K562 (cell line): ENCODE measurements around the gene CTSZ. TPM values are rescaled to one million over a fixed set of nuclear protein-coding genes. Genes with fewer than 3 reads are reported as not detected.

Source experiments
- ATAC-seq: fragments of 200-7000 bp; cut with Tn5 transposase; 3 replicates; pipeline ENCODE4 v1.9.1; 2020; ENCODE audit warnings: moderate library complexity
- BruUV-seq: library from RNA; stranded (reverse); fragments of 400-500 nt; replicated peaks from 2 replicates; lab custom pipeline; 2021; lab: Mats Ljungman, UMichigan
- CTCF ChIA-PET: fragments of 300-600 bp; formaldehyde crosslinking; extraction: SDS; loops from one replicate; lab custom pipeline; 2021; ENCODE audit warnings: low intra/inter-chr PET ratio; lab: Yijun Ruan, JAX
- POLR2A ChIA-PET: fragments of 300-600, 350-650 bp; sonication (Branson Sonifier 250); formaldehyde crosslinking; extraction: SDS; loops from one replicate; lab custom pipeline; 2021; ENCODE audit warnings: antibody characterized with exemption, inconsistent platforms; lab: Yijun Ruan, JAX
- DNase-seq, 4 experiments: peaks; one replicate each; pipeline versions ENCODE4 v3.0.0 to v3.0.0-alpha.2; 2011 to 2018; ENCODE audit warnings: low spot score in 3 of 4, mixed read lengths in 3 of 4; ENCODE audit errors: extremely low read depth in 1 of 4
- FAIRE-seq: peaks from 2 replicates; lab custom pipeline; 2011; peaks lifted over from hg19 to GRCh38; lab: Jason Lieb, UNC
- H2AFZ ChIP-seq: 2 replicates; pipeline ENCODE4 v1.6.0; 2011; ENCODE audit warnings: low read depth, low read length, control low read depth, inconsistent platforms
- H3K27ac ChIP-seq: fragments of 200-600 bp; 3 replicates; pipeline ENCODE4 v1.8.0; 2011; ENCODE audit warnings: low read depth, mild to moderate bottlenecking, control low read depth, inconsistent platforms, low read length, moderate library complexity, mixed read lengths; ENCODE audit errors: extremely low read depth
- H3K27me3 ChIP-seq, 2 experiments: fragments of 300-600 bp in 1 of 2; 2 replicates in 1 of 2; 3 replicates in 1 of 2; pipeline versions ENCODE4 v1.6.0 to v1.8.0; 2011; ENCODE audit warnings: inconsistent platforms in 2 of 2, low read length in 2 of 2, mild to moderate bottlenecking in 1 of 2, mixed read lengths in 1 of 2, moderate library complexity in 1 of 2; ENCODE audit not compliant: control insufficient read depth in 2 of 2, insufficient read depth in 2 of 2
- H3K36me3 ChIP-seq: fragments of 300-600 bp; 3 replicates; pipeline ENCODE4 v1.8.0; 2011; ENCODE audit warnings: mild to moderate bottlenecking, low read length, inconsistent platforms; ENCODE audit not compliant: control insufficient read depth, insufficient read depth
- H3K4me1 ChIP-seq, 2 experiments: fragments of 200-600 bp in 1 of 2; replicated peaks in 1 of 2; 2 replicates in 1 of 2; 3 replicates in 1 of 2; pipeline versions ENCODE4 v1.5.1 to v1.8.0; 2011; ENCODE audit warnings: inconsistent platforms in 2 of 2, low read length in 2 of 2, mild to moderate bottlenecking in 1 of 2, mixed read lengths in 1 of 2, moderate library complexity in 1 of 2; ENCODE audit not compliant: control insufficient read depth in 2 of 2, insufficient read depth in 2 of 2
- H3K4me2 ChIP-seq: 2 replicates; pipeline ENCODE4 v1.6.1; 2011; ENCODE audit warnings: low read length, control low read depth, inconsistent platforms, mixed read lengths; ENCODE audit not compliant: insufficient read depth
- H3K4me3 ChIP-seq: fragments of 200-600 bp; sonication (generic), shearing (Covaris generic); 2 replicates; pipeline ENCODE4 v1.5.1; 2016; ENCODE audit warnings: control low read depth, inconsistent platforms
- H3K79me2 ChIP-seq: fragments of 200-600 bp; 3 replicates; pipeline ENCODE4 v1.8.0; 2011; ENCODE audit warnings: low read length, inconsistent platforms; ENCODE audit not compliant: control insufficient read depth, insufficient read depth
- H3K9ac ChIP-seq, 2 experiments: 2 replicates each; pipeline versions ENCODE4 v1.6.0 to v1.6.1; 2011; ENCODE audit warnings: low read depth in 2 of 2, low read length in 2 of 2, control low read depth in 1 of 2, inconsistent platforms in 1 of 2, mild to moderate bottlenecking in 1 of 2, mixed read lengths in 1 of 2; ENCODE audit not compliant: insufficient read depth in 1 of 2
- H3K9me1 ChIP-seq: one replicate; pipeline ENCODE4 v1.6.0; 2011; ENCODE audit warnings: inconsistent platforms, mild to moderate bottlenecking, low read length, moderate library complexity; ENCODE audit not compliant: control insufficient read depth, insufficient read depth
- H3K9me3 ChIP-seq: replicated peaks from 2 replicates; pipeline ENCODE4 v1.5.1; 2011; ENCODE audit warnings: low read depth, low read length, inconsistent platforms; ENCODE audit not compliant: control insufficient read depth, insufficient read depth
- H4K20me1 ChIP-seq: replicated peaks from 2 replicates; pipeline ENCODE4 v1.6.1; 2011; ENCODE audit warnings: low read length, inconsistent platforms, mixed read lengths; ENCODE audit not compliant: control insufficient read depth, insufficient read depth
- DMBX1 ChIP-seq: fragments of 250-450 bp; sonication (Bioruptor Pico); IDR thresholded peaks from 2 replicates; pipeline ENCODE4 v1.8.0; 2022; ENCODE audit warnings: inconsistent platforms, mild to moderate bottlenecking, moderate library complexity, borderline replicate concordance
- FOXK2 ChIP-seq, 2 experiments: fragments of 450-650 bp; IDR thresholded peaks in 1 of 2; conservative IDR thresholded peaks in 1 of 2; 2 replicates each; pipeline ENCODE4 v1.6.1; 2016; ENCODE audit warnings: low read depth in 2 of 2, mild to moderate bottlenecking in 1 of 2
- POLR2A ChIP-seq: fragments of 450-650 bp; conservative IDR thresholded peaks from 2 replicates; pipeline ENCODE4 v1.6.1; 2016
- POLR2AphosphoS2 ChIP-seq: IDR thresholded peaks from 2 replicates; pipeline ENCODE4 v1.6.1; 2012; ENCODE audit warnings: low read length, improper control_type of control experiment
- POLR2B ChIP-seq: fragments of 450-650 bp; IDR thresholded peaks from 2 replicates; pipeline ENCODE4 v1.6.1; 2018; ENCODE audit warnings: low read depth; ENCODE audit not compliant: partially characterized antibody
- POLR2G ChIP-seq: fragments of 200-400 bp; formaldehyde crosslinking; IDR thresholded peaks from 2 replicates; pipeline ENCODE4 v1.6.1; 2017; ENCODE audit warnings: low read depth, mild to moderate bottlenecking, antibody characterized with exemption, low read length, moderate library complexity
- RBFOX2 ChIP-seq: fragments of 200-400 bp; formaldehyde crosslinking; IDR thresholded peaks from 2 replicates; pipeline ENCODE4 v1.6.1; 2017; ENCODE audit warnings: low read depth, mild to moderate bottlenecking, low read length, moderate library complexity
- SMARCB1 ChIP-seq: IDR thresholded peaks from 2 replicates; pipeline ENCODE4 v1.6.1; 2011; ENCODE audit warnings: improper control_type of control experiment, low read depth; ENCODE audit not compliant: insufficient read length
- SNRNP70 ChIP-seq: fragments of 200-400 bp; formaldehyde crosslinking; optimal IDR thresholded peaks from 2 replicates; pipeline ENCODE3; 2017; ENCODE audit warnings: low read depth, low read length
- SUPT5H ChIP-seq: fragments of 450-650 bp; IDR thresholded peaks from 2 replicates; pipeline ENCODE4 v1.6.1; 2016
- WGBS: fragments of 100-300 bp; shearing (Covaris generic); methylation state at CpG from one replicate; pipeline ENCODE4 v1.1.6; 2016; ENCODE audit warnings: low coverage, mixed read lengths; ENCODE audit not compliant: insufficient coverage; ENCODE audit errors: missing lambda C conversion rate; 5-methylcytosine and 5-hydroxymethylcytosine counted together
- in situ Hi-C: fragments of 300-500 bp; cut with MboI; formaldehyde crosslinking; loops from 4 replicates; pipeline ENCODE4 v1.15.0; 2018; ENCODE audit warnings: inconsistent platforms, mixed read lengths
- intact Hi-C: fragments of 100-400 bp; cut with micrococcal nuclease; formaldehyde crosslinking; loops from 2 replicates; pipeline ENCODE4 v1.14.2; 2022
- polyA plus RNA-seq, 8 experiments: library from polyadenylated mRNA; depleted of rRNA in 4 of 8; stranded (reverse) in 5 of 8; unstranded in 3 of 8; fragments of >200 nt; fragmentation: Nextera tagmentation in 2 of 8; fragmentation: Illumina TruSeq in 1 of 8; extraction: Ambion mirVana in 2 of 8; extraction: Trizol in 1 of 8; gene quantifications; 2 replicates each; pipeline versions ENCODE4 v1.2.1 to v1.2.3, GENCODE V29; 2011 to 2014; ENCODE audit warnings: inconsistent platforms in 1 of 8, missing spikeins in 1 of 8
- total RNA-seq, 7 experiments: library from RNA; depleted of rRNA in 6 of 7; stranded (reverse); fragments of >200 nt in 6 of 7; fragmentation: Illumina TruSeq in 2 of 7; extraction: Trizol in 2 of 7; gene quantifications; 2 replicates each; pipeline versions ENCODE4 v1.2.1 to v1.2.3, GENCODE V29; 2011 to 2021; ENCODE audit warnings: low replicate concordance in 1 of 7

CTSZ gene
- total and polyA plus RNA-seq, 9 of the 15 experiments (the other 6 are each of a cell fraction or from before 2014, with no cell fraction given): 1.6 to 143 (median 82.8) TPM

DNA sequence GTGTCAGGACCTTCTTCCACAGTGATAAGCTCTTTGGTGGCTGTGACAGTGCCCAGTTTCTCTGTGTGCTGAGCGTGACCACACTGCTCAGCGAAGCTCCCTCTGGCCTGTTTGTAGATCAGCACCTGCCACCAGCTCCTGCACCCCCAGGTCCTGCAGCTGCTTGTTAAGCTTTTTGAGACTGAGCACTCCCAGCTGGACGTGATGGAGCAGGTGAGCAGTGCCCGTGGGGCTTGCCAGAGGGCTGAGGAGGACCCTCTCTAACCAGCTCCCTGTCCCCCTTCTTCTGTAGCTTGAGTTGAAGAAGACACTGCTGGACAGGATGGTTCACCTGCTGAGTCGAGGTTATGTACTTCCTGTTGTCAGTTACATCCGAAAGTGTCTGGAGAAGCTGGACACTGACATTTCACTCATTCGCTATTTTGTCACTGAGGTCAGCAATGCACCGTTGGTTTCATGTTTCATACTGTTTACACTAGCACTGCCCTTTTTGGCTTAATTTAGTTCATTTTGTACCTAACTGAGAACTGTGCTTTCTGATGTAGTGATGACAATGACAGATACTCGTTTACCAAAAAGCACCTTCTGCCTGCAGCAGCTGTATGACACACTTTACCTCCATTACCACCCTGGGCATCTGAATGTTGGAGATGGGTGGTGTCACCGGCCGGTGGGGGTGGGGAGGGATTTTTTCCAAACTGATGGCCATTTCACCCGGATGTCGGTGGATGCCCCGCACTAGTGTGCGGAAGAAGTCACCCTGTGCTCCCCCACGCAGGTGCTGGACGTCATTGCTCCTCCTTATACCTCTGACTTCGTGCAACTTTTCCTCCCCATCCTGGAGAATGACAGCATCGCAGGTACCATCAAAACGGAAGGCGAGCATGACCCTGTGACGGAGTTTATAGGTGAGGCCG is 13.5 kb downstream of the CTSZ start:
- 91% methylated on average over 23 of the region's 23 CpGs for WGBS
- intact Hi-C loops: no loop called here
- 0 out of 2 replicates have a peak, but pooled peaks cover 4% of the 10 kb centered on the region for H4K20me1 ChIP-seq

More for the DNA sequence above, 13.5 kb downstream of the CTSZ start:
- DNase-seq (no peak), FAIRE-seq (no peak), ATAC-seq (no peak; the same call in 2 of the 3 replicates)
- Histone ChIP-seq H3K4me1 (peaks cover 0 to 7% of the 10 kb centered on the region in 2 experiments; a peak in 1 of 5 replicates), H3K36me3 (peaks cover 94% of the 10 kb centered on the region), H2AFZ (no peak overlapping the region), H3K9me1 (no peaks in the 10 kb centered on the region), H3K79me2 (no peaks in the 10 kb centered on the region), H3K27ac (no peak overlapping the region), H3K9me3 (no peaks in the 10 kb centered on the region), H3K4me2 (no peak overlapping the region), H3K9ac (no peak overlapping the region), H3K4me3 (no peak overlapping the region), H3K27me3 (no peaks in the 10 kb centered on the region)
- CTCF ChIA-PET: no interaction called here
- TF ChIP-seq POLR2AphosphoS2 (0 out of 2 replicates have a peak, but pooled peaks have one; percentile 49), RBFOX2 (0 out of 2 replicates have a peak, but pooled peaks have one; percentile 12), POLR2B (peak; percentile 12), SMARCB1 (no peak), DMBX1 (CRISPR knock-in tag) (no peak), SNRNP70 (no peak), POLR2A (0 out of 2 replicates have a peak, but pooled peaks have one; percentile 15), FOXK2 (conservative IDR thresholded peaks at IDR 0.05 in 1 of 2, IDR thresholded peaks at IDR 0.05 in 1 of 2; ENCODE audit: low read depth in 2 of 2) (no peak), SUPT5H (0 out of 2 replicates have a peak, but pooled peaks have one; percentile 27), POLR2G (peak; percentile 49; the same call in 1 of the 2 replicates)
- BruUV-seq: no TSS peak
- POLR2A ChIA-PET: interaction anchor here (0.6 to 4.0 kb wide), 8 partner anchors 11 to 39 kb away, joined by 3 to 29 read pairs (median 3); partner anchors contain the start of genes ATP5F1E, NELFCD and TUBB1
- in situ Hi-C loops: no loop called here
